PC-9 (cell line): Measurements from ENCODE around the gene TP53BP2.

Experiments
- EZH2 ChIP-seq: fragments of 200-600 bp; sonication (generic); IDR thresholded peaks from 2 replicates; pipeline ENCODE4 v1.8.0; 2017; ENCODE audit warnings: antibody characterized with exemption, low read depth
- TF ChIP-seq, protein P1 (sequence below): fragments of 200-600 bp; sonication (generic); conservative IDR thresholded peaks from 2 replicates; pipeline ENCODE4 v1.6.1; 2017; ENCODE audit warnings: mixed run types, antibody characterized with exemption, mild to moderate bottlenecking, moderate library complexity

DNA sequence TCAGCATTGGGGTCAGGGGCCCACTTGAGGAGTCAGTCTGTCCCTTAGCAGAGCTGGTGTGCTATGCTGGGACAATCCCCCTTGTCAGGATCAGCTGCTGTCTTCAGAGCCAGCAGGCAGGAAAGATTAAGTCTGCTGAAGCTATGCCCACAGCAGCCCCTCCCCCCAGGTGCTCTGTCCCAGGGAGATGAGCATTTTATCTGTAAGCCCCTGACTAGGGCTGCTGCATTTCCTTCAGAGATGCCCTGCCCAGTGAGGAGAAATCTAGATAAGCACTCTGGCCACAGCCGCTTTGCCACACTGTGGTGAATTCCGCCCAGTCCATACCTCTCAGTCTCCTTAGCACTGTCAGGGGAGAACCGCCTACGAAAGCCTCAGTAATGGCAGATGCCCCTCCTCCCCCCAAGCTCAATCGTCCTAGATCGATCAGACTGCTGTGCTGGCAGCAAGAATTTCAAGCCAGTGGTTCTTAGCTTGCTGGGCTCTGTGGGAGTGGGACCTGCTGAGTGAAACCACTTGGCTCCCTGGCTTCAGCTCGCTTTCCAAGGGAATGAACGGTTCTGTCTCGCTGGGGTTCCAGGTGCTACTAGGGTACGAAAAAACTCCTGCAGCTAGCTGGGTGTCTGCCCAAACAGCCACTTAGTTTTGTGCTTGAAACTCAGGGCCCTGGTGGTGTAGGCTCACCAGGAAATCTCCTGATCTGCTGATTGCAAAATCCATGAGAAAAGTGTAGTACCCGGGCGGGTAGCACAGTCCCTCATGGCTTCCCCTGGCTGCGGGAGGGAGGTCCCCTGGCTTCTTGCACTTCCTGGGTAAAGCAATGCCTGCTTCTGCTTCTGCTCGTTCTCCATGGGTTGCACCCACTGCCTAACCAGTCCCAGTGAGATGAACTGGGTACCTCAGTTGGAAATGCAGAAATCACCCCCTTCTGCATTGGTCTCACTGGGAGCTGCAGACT lies 25.1 kb upstream of the TP53BP2 start:
- no peak for TF ChIP-seq EZH2
- TF ChIP-seq, protein P1, sequence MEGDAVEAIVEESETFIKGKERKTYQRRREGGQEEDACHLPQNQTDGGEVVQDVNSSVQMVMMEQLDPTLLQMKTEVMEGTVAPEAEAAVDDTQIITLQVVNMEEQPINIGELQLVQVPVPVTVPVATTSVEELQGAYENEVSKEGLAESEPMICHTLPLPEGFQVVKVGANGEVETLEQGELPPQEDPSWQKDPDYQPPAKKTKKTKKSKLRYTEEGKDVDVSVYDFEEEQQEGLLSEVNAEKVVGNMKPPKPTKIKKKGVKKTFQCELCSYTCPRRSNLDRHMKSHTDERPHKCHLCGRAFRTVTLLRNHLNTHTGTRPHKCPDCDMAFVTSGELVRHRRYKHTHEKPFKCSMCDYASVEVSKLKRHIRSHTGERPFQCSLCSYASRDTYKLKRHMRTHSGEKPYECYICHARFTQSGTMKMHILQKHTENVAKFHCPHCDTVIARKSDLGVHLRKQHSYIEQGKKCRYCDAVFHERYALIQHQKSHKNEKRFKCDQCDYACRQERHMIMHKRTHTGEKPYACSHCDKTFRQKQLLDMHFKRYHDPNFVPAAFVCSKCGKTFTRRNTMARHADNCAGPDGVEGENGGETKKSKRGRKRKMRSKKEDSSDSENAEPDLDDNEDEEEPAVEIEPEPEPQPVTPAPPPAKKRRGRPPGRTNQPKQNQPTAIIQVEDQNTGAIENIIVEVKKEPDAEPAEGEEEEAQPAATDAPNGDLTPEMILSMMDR, result no peak
